Epithelial cell of esophagus (primary cell): ENCODE results near the gene ACBD6.

ENCODE experiments used
- DNase-seq: peaks from one replicate; pipeline ENCODE4 v3.0.0; 2010; ENCODE audit warnings: low read depth
- H3K4me3 ChIP-seq: 2 replicates; pipeline ENCODE4 v1.5.1; 2011; ENCODE audit warnings: mild to moderate bottlenecking, low read length, control low read depth
- TF ChIP-seq, protein P1 (sequence below): IDR thresholded peaks from 2 replicates; pipeline ENCODE4 v1.5.1; 2011; ENCODE audit warnings: low read depth, mild to moderate bottlenecking, low read length, control low read depth, inconsistent platforms; ENCODE audit not compliant: insufficient read depth; ENCODE audit errors: missing control alignments

ACBD6 gene

DNA sequence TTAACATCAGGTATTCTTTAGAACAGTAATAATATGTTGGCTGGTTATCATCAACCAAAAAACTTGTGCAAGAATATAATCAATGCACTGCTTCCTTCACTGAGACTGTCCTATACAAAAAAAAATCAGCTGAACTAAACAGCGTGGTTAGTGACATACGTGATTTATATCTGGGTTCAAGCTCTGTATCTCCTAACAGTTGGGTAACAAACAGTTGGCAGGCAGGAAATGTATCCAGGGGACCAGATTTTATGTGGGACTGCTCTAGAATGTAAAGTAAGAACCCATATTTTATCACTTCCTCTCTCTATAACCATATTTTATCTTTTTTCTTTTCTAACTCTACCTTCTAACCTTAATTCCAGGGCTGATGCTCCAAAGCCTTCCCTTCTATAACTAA is 8.0 kb downstream of the ACBD6 start:
- TF ChIP-seq, protein P1, sequence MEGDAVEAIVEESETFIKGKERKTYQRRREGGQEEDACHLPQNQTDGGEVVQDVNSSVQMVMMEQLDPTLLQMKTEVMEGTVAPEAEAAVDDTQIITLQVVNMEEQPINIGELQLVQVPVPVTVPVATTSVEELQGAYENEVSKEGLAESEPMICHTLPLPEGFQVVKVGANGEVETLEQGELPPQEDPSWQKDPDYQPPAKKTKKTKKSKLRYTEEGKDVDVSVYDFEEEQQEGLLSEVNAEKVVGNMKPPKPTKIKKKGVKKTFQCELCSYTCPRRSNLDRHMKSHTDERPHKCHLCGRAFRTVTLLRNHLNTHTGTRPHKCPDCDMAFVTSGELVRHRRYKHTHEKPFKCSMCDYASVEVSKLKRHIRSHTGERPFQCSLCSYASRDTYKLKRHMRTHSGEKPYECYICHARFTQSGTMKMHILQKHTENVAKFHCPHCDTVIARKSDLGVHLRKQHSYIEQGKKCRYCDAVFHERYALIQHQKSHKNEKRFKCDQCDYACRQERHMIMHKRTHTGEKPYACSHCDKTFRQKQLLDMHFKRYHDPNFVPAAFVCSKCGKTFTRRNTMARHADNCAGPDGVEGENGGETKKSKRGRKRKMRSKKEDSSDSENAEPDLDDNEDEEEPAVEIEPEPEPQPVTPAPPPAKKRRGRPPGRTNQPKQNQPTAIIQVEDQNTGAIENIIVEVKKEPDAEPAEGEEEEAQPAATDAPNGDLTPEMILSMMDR = no peak
- no peak overlapping the region for H3K4me3 ChIP-seq
- DNase-seq = no peak

DNA sequence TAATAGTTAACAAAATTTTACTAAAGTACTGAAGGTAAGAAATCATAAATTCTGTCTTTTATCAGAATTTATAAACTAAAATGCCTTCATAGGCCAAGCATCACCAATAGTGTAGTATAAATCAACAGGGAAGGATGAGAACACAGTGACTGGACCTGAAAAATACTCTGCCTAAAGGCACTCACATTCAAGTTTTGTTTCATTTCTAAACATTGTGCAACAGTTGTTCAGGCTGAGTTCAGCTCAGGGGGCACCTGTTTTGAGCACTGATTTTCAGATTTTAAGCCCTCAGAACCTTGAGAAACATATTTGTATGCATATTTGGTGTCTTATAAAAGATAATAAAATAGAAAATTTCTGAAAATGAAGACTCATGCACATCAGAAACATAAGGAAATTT is 12.4 kb downstream of the ACBD6 start:
- H3K4me3 ChIP-seq = no peak overlapping the region
- DNase-seq = peak; percentile 20
- TF ChIP-seq, protein P1 = no peak

GRCh38 chr1:180489313-180489712 is 13.1 kb downstream of the ACBD6 start:
- TF ChIP-seq, protein P1 = no peak
- no peak overlapping the region for H3K4me3 ChIP-seq
- DNase-seq = no peak

DNA sequence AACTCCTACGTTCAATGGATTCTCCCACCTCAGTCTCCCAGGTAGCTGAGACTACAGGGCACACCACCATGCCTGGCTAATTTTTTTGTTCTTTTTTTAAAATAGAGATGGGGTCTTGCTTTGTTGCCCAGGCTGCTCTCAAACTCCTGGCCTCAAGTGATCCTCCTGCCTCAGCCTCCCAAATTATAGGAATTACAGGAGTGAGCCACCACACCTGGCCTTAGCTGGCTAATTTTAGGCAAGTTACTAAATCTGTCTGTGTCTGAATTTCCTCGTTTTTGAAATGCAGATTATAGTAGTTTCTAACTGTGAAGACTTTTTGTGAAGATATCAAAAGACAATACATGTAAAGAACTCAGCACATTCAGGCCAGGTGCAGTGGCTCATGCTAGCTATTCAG is 13.7 kb downstream of the ACBD6 start:
- no peak for DNase-seq
- H3K4me3 ChIP-seq = no peak overlapping the region
- TF ChIP-seq, protein P1 = no peak

GRCh38 chr1:180486092-180486491 is 16.3 kb downstream of the ACBD6 start:
- TF ChIP-seq, protein P1 = peak; percentile 7
- no peak overlapping the region for H3K4me3 ChIP-seq
- DNase-seq = no peak

DNA sequence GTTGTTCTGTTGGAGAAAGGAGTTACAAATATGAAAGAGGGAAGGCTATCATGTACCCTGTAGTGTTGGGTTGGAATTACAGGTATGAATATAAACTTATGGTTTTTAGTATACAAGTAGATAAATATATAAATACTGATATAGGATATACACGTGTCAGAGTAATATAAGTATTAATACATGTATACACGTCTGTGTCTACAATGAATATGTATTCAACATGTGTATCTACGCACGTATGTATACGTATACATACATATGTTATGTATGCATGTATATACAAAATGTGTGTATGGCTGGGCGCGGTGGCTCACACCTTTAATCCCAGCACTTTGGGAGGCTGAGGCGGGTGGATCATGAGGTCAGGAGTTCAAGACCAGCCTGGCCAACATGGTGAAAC is 17.9 kb downstream of the ACBD6 start:
- H3K4me3 ChIP-seq = no peak overlapping the region
- TF ChIP-seq, protein P1 = no peak
- DNase-seq = no peak

GRCh38 chr1:180482425-180483275 is 19.7 kb downstream of the ACBD6 start:
- TF ChIP-seq, protein P1 = peak; percentile 65
- H3K4me3 ChIP-seq = no peak overlapping the region
- peak; percentile 59 for DNase-seq
